H9 (cell line): Measurements from ENCODE around the gene NPC1. TPM values are rescaled to one million over a fixed set of nuclear protein-coding genes. Genes with fewer than 3 reads are reported as not detected.

ENCODE experiments used
- DNase-seq: peaks from one replicate; pipeline ENCODE4 v3.0.0-alpha.2; 2017
- H2AFZ ChIP-seq: one replicate; pipeline ENCODE4 v1.6.1; 2013; ENCODE audit warnings: mild to moderate bottlenecking, low read length, control low read depth, moderate library complexity
- H2AK5ac ChIP-seq: 2 replicates; pipeline ENCODE4 v1.6.1; 2013; ENCODE audit warnings: low read length, control low read depth, mixed read lengths; ENCODE audit not compliant: insufficient read length
- H2BK120ac ChIP-seq: one replicate; pipeline ENCODE4 v1.6.1; 2013; ENCODE audit warnings: low read depth, mild to moderate bottlenecking, low read length, control low read depth, inconsistent platforms; ENCODE audit not compliant: poor library complexity, severe bottlenecking
- H2BK12ac ChIP-seq: 2 replicates; pipeline ENCODE4 v1.6.1; 2013; ENCODE audit warnings: low read length, control low read depth, mixed read lengths, low read depth; ENCODE audit not compliant: insufficient read length
- H2BK15ac ChIP-seq: 2 replicates; pipeline ENCODE4 v1.6.1; 2013; ENCODE audit warnings: low read depth, low read length, control low read depth
- H2BK20ac ChIP-seq: one replicate; pipeline ENCODE4 v1.6.1; 2013; ENCODE audit warnings: low read depth, mild to moderate bottlenecking, low read length, control low read depth, inconsistent platforms; ENCODE audit not compliant: poor library complexity, severe bottlenecking
- H2BK5ac ChIP-seq: 2 replicates; pipeline ENCODE4 v1.6.1; 2013; ENCODE audit warnings: low read length, control low read depth, mixed read lengths; ENCODE audit not compliant: insufficient read length
- H3K14ac ChIP-seq: 2 replicates; pipeline ENCODE4 v1.6.1; 2013; ENCODE audit warnings: low read length, control low read depth; ENCODE audit not compliant: insufficient read depth
- H3K18ac ChIP-seq: 2 replicates; pipeline ENCODE4 v1.6.1; 2013; ENCODE audit warnings: low read depth, mild to moderate bottlenecking, mixed read lengths, low read length, control low read depth; ENCODE audit not compliant: insufficient read length
- H3K23ac ChIP-seq: 2 replicates; pipeline ENCODE4 v1.6.1; 2013; ENCODE audit warnings: low read length, control low read depth, mixed read lengths, low read depth; ENCODE audit not compliant: insufficient read length
- H3K23me2 ChIP-seq: 2 replicates; pipeline ENCODE4 v1.6.1; 2013; ENCODE audit warnings: low read depth, mild to moderate bottlenecking, mixed read lengths, low read length, control low read depth; ENCODE audit not compliant: insufficient read length, poor library complexity, severe bottlenecking
- H3K27ac ChIP-seq: 2 replicates; pipeline ENCODE4 v1.5.1; 2013; ENCODE audit warnings: low read length, control low read depth, mixed read lengths, low read depth; ENCODE audit not compliant: insufficient read length
- H3K27me3 ChIP-seq: 2 replicates; pipeline ENCODE4 v1.6.1; 2013; ENCODE audit warnings: low read length, control low read depth, inconsistent platforms; ENCODE audit not compliant: insufficient read depth
- H3K4ac ChIP-seq: 2 replicates; pipeline ENCODE4 v1.6.1; 2013; ENCODE audit warnings: low read depth, mild to moderate bottlenecking, control low read depth, inconsistent platforms, low read length, moderate library complexity
- H3K4me1 ChIP-seq: 2 replicates; pipeline ENCODE4 v1.6.1; 2013; ENCODE audit warnings: low read length, control low read depth, inconsistent platforms; ENCODE audit not compliant: insufficient read depth
- H3K4me2 ChIP-seq: 2 replicates; pipeline ENCODE4 v1.6.1; 2013; ENCODE audit warnings: low read length, control low read depth, mixed read lengths; ENCODE audit not compliant: insufficient read length, insufficient read depth
- H3K56ac ChIP-seq: 2 replicates; pipeline ENCODE4 v1.6.1; 2013; ENCODE audit warnings: low read depth, mild to moderate bottlenecking, mixed read lengths, low read length, control low read depth; ENCODE audit not compliant: insufficient read length
- H3K79me1 ChIP-seq: 2 replicates; pipeline ENCODE4 v1.6.1; 2013; ENCODE audit warnings: low read depth, mild to moderate bottlenecking, moderate library complexity, low read length, control low read depth, inconsistent platforms; ENCODE audit not compliant: insufficient read depth, poor library complexity, severe bottlenecking
- H3K79me2 ChIP-seq: 2 replicates; pipeline ENCODE4 v1.6.1; 2013; ENCODE audit warnings: low read length, control low read depth, inconsistent platforms; ENCODE audit not compliant: insufficient read depth
- H3K9ac ChIP-seq: 2 replicates; pipeline ENCODE4 v1.6.1; 2013; ENCODE audit warnings: low read length, control low read depth, mixed read lengths; ENCODE audit not compliant: insufficient read length; ENCODE audit errors: extremely low read depth
- H3K9me3 ChIP-seq: one replicate; pipeline ENCODE4 v1.6.1; 2013; ENCODE audit warnings: low read depth, low read length, inconsistent platforms; ENCODE audit not compliant: control insufficient read depth
- H3T11ph ChIP-seq: one replicate; pipeline ENCODE4 v1.6.1; 2013; ENCODE audit warnings: mild to moderate bottlenecking, low read length, control low read depth, inconsistent platforms
- H4K20me1 ChIP-seq: one replicate; pipeline ENCODE4 v1.6.1; 2013; ENCODE audit not compliant: control insufficient read depth, insufficient read length, insufficient read depth
- H4K5ac ChIP-seq: 2 replicates; pipeline ENCODE4 v1.6.1; 2013; ENCODE audit warnings: low read depth, mild to moderate bottlenecking, mixed read lengths, low read length, control low read depth; ENCODE audit not compliant: insufficient read length
- H4K8ac ChIP-seq: replicated peaks from 2 replicates; pipeline ENCODE4 v1.6.1; 2013; ENCODE audit warnings: low read length, control low read depth, mixed read lengths, low read depth; ENCODE audit not compliant: insufficient read length
- H4K91ac ChIP-seq: 2 replicates; pipeline ENCODE4 v1.6.1; 2013; ENCODE audit warnings: low read depth, mild to moderate bottlenecking, moderate library complexity, mixed read lengths, low read length, control low read depth; ENCODE audit not compliant: insufficient read length
- H3K27ac Mint-ChIP-seq, 3 experiments: 2 replicates in 2 of 3; 3 replicates in 1 of 3; pipeline ENCODE4 v1.8.0; 2020 to 2021; ENCODE audit warnings: mixed read lengths in 3 of 3, mild to moderate bottlenecking in 1 of 3, moderate library complexity in 1 of 3
- H3K27me3 Mint-ChIP-seq: 2 replicates; pipeline ENCODE4 v1.8.0; 2021; ENCODE audit warnings: low read depth, mild to moderate bottlenecking, moderate library complexity, mixed read lengths
- H3K36me3 Mint-ChIP-seq, 3 experiments: 2 replicates in 2 of 3; 3 replicates in 1 of 3; pipeline ENCODE4 v1.8.0; 2020 to 2021; ENCODE audit warnings: low read depth in 3 of 3, mixed read lengths in 3 of 3; ENCODE audit not compliant: insufficient read depth in 1 of 3
- H3K4me1 Mint-ChIP-seq, 2 experiments: 2 replicates each; pipeline ENCODE4 v1.8.0; 2020; ENCODE audit warnings: mixed read lengths in 2 of 2
- H3K4me3 Mint-ChIP-seq, 2 experiments: 2 replicates in 1 of 2; 3 replicates in 1 of 2; pipeline ENCODE4 v1.8.0; 2020 to 2021; ENCODE audit warnings: mild to moderate bottlenecking in 2 of 2, mixed read lengths in 2 of 2, moderate library complexity in 1 of 2
- H3K9me3 Mint-ChIP-seq, 2 experiments: 2 replicates in 1 of 2; 3 replicates in 1 of 2; pipeline ENCODE4 v1.8.0; 2020; ENCODE audit warnings: mild to moderate bottlenecking in 2 of 2, mixed read lengths in 2 of 2, moderate library complexity in 1 of 2
- CTCF ChIP-seq: fragments of 200-600 bp; sonication (generic); conservative IDR thresholded peaks from 3 replicates; pipeline ENCODE4 v1.8.0; 2021; ENCODE audit warnings: antibody characterized with exemption, mild to moderate bottlenecking
- WGBS: extraction: QIAGEN DNeasy Blood & Tissue Kit; methylation state at CpG from one replicate; pipeline ENCODE4 v1.1.7; 2013; ENCODE audit warnings: missing lambda C conversion rate, low lambda C conversion rate, mixed read lengths; ENCODE audit not compliant: insufficient read length; ENCODE audit errors: extremely low coverage; 5-methylcytosine and 5-hydroxymethylcytosine counted together
- total RNA-seq: library from RNA; stranded (reverse); gene quantifications from 2 replicates; pipeline ENCODE4 v1.2.1, GENCODE V29; 2021

The NPC1 gene
- total RNA-seq, 1 experiment from 2014 or later, result 24.2 TPM

- DNase-seq, result no peak
- H3K18ac ChIP-seq, result no peak overlapping the region
- H3T11ph ChIP-seq, result no peak overlapping the region
- Mint-ChIP-seq H3K4me3 (no peak overlapping the region), H3K9me3 (no peaks in the 10 kb centered on the region), H3K4me1 (no peaks in the 10 kb centered on the region), H3K27me3 (no peaks in the 10 kb centered on the region), H3K36me3 (peaks cover 26 to 86% (median 73%) of the 10 kb centered on the region in 3 experiments; a peak in 6 of 7 replicates), H3K27ac (peak overlapping the region in 2 of 3 experiments; percentile 5 to 11; a peak in 1 of 7 replicates)
- no peaks in the 10 kb centered on the region for H3K79me2 ChIP-seq
- no peak overlapping the region for H2BK120ac ChIP-seq
- H4K91ac ChIP-seq, result no peak overlapping the region
- H4K5ac ChIP-seq, result no peak overlapping the region
- H4K8ac ChIP-seq, result no peak overlapping the region
- no peak overlapping the region for H2AK5ac ChIP-seq
- H3K4me2 ChIP-seq, result no peak overlapping the region
- H3K9me3 ChIP-seq, result no peaks in the 10 kb centered on the region
- no peak overlapping the region for H2BK20ac ChIP-seq
- H3K56ac ChIP-seq, result no peak overlapping the region
- WGBS, result no CpG with 5 or more reads among the region's 20 CpGs
- H3K79me1 ChIP-seq, result no peaks in the 10 kb centered on the region
- no peak overlapping the region for H3K23ac ChIP-seq
- H3K9ac ChIP-seq, result no peak overlapping the region
- no peak overlapping the region for H2BK5ac ChIP-seq
- no peaks in the 10 kb centered on the region for H3K23me2 ChIP-seq
- no peak overlapping the region for H2BK12ac ChIP-seq
- no peaks in the 10 kb centered on the region for H4K20me1 ChIP-seq
- no peak overlapping the region for H2BK15ac ChIP-seq
- no peak overlapping the region for H3K4ac ChIP-seq
- no peaks in the 10 kb centered on the region for H3K4me1 ChIP-seq
- no peak overlapping the region for H3K27ac ChIP-seq
- no peak overlapping the region for H3K14ac ChIP-seq
- TF ChIP-seq CTCF, result no peak
- H3K27me3 ChIP-seq, result no peaks in the 10 kb centered on the region
- H2AFZ ChIP-seq, result no peak overlapping the region
These were observed 57.5 kb downstream of the NPC1 start for GRCh38 chr18:23528580-23529472.
